Fibroblast of lung (primary cell): ENCODE data around the gene CLTCL1. TPM values are rescaled to one million over a fixed set of nuclear protein-coding genes. Genes with fewer than 3 reads are reported as not detected.
"Not testable (repeated sequence)": the region's sequence is repeated elsewhere in the genome, so short reads cannot be mapped to it uniquely, and the experiment has no call there.

Experiments
- DNase-seq, 2 donors: peaks; one replicate each; pipeline versions ENCODE4 v3.0.0 to v3.0.0-alpha.2; 2010; ENCODE audit warnings: low read depth in 2 of 2
- H2AFZ ChIP-seq: 2 replicates; pipeline ENCODE4 v1.5.1; 2012; ENCODE audit warnings: low read length, control low read depth, inconsistent platforms
- H3K27ac ChIP-seq: 2 replicates; pipeline ENCODE4 v1.5.1; 2011; ENCODE audit warnings: low read length, control low read depth; ENCODE audit not compliant: insufficient read depth
- H3K27me3 ChIP-seq: 2 replicates; pipeline ENCODE4 v1.5.1; 2011; ENCODE audit warnings: mild to moderate bottlenecking, low read length; ENCODE audit not compliant: control insufficient read depth, insufficient read depth
- H3K36me3 ChIP-seq: 2 replicates; pipeline ENCODE4 v1.5.1; 2011; ENCODE audit warnings: low read length; ENCODE audit not compliant: control insufficient read depth, insufficient read depth
- H3K4me1 ChIP-seq: 2 replicates; pipeline ENCODE4 v1.5.1; 2011; ENCODE audit warnings: low read length; ENCODE audit not compliant: control insufficient read depth, insufficient read depth; ENCODE audit errors: extremely low read depth
- H3K4me2 ChIP-seq: 2 replicates; pipeline ENCODE4 v1.5.1; 2011; ENCODE audit warnings: low read length, control low read depth; ENCODE audit not compliant: insufficient read depth; ENCODE audit errors: extremely low read depth
- H3K4me3 ChIP-seq, 4 experiments: fragments of 200-600 bp in 1 of 4; sonication (generic) in 1 of 4; replicated peaks in 1 of 4; 2 replicates each; pipeline ENCODE4 v1.5.1; 2011 to 2016; ENCODE audit warnings: low read length in 4 of 4, low read depth in 3 of 4, mild to moderate bottlenecking in 3 of 4, control low read depth in 2 of 4, inconsistent platforms in 1 of 4, mixed read lengths in 1 of 4; ENCODE audit not compliant: insufficient read depth in 1 of 4; ENCODE audit errors: control extremely low read depth in 1 of 4
- H3K79me2 ChIP-seq: 2 replicates; pipeline ENCODE4 v1.5.1; 2012; ENCODE audit warnings: mild to moderate bottlenecking, low read length, inconsistent platforms; ENCODE audit not compliant: control insufficient read depth, insufficient read depth
- H3K9ac ChIP-seq: 2 replicates; pipeline ENCODE4 v1.5.1; 2011; ENCODE audit warnings: mild to moderate bottlenecking, low read length, control low read depth; ENCODE audit not compliant: insufficient read depth
- H3K9me3 ChIP-seq: 2 replicates; pipeline ENCODE4 v1.5.1; 2012; ENCODE audit warnings: low read depth, low read length; ENCODE audit not compliant: control insufficient read depth, insufficient read depth
- H4K20me1 ChIP-seq: 2 replicates; pipeline ENCODE4 v1.5.1; 2011; ENCODE audit warnings: low read length; ENCODE audit not compliant: control insufficient read depth, insufficient read depth; ENCODE audit errors: extremely low read depth
- EZH2 ChIP-seq: IDR thresholded peaks from 2 replicates; pipeline ENCODE4 v1.5.1; 2012; ENCODE audit warnings: low read length, control low read depth, mild to moderate bottlenecking; ENCODE audit errors: missing control alignments
- polyA plus RNA-seq, 2 donors: library from polyadenylated mRNA; depleted of rRNA in 1 of 2; stranded (reverse) in 1 of 2; unstranded in 1 of 2; fragments of >200 nt; gene quantifications; 2 replicates each; pipeline ENCODE4 v1.2.1, GENCODE V29; 2011 to 2012; ENCODE audit warnings: missing spikeins in 1 of 2
- total RNA-seq: library from RNA; depleted of rRNA; stranded (reverse); fragments of >200 nt; gene quantifications from 2 replicates; pipeline ENCODE4 v1.2.1, GENCODE V29; 2014
- TF ChIP-seq, protein P1 (sequence below), 2 donors: IDR thresholded peaks in 1 of 2; conservative IDR thresholded peaks in 1 of 2; 1 replicate in 1 of 2; 2 replicates in 1 of 2; pipeline ENCODE4 v1.5.1; 2011 to 2012; ENCODE audit warnings: low read length in 2 of 2, control low read depth in 1 of 2, inconsistent platforms in 1 of 2, low read depth in 1 of 2, mild to moderate bottlenecking in 1 of 2

The CLTCL1 gene
- total and polyA plus RNA-seq, 2 donors (not counting 1 experiment from before 2014, with no cell fraction given) = 6.5 to 13.4 TPM

GRCh38 chr22:19260804-19261203, 30.7 kb downstream of the CLTCL1 start:
- H3K79me2 ChIP-seq = no peaks in the 10 kb centered on the region
- DNase-seq = no peak
- no peak overlapping the region for H2AFZ ChIP-seq
- no peak overlapping the region for H3K4me2 ChIP-seq
- no peak overlapping the region for H3K9ac ChIP-seq
- H3K9me3 ChIP-seq = no peaks in the 10 kb centered on the region
- no peaks in the 10 kb centered on the region for H3K4me1 ChIP-seq
- no peak overlapping the region for H3K4me3 ChIP-seq
- no peaks in the 10 kb centered on the region for H3K36me3 ChIP-seq
- H3K27me3 ChIP-seq = no peaks in the 10 kb centered on the region
- H4K20me1 ChIP-seq = no peaks in the 10 kb centered on the region
- TF ChIP-seq, protein P1, sequence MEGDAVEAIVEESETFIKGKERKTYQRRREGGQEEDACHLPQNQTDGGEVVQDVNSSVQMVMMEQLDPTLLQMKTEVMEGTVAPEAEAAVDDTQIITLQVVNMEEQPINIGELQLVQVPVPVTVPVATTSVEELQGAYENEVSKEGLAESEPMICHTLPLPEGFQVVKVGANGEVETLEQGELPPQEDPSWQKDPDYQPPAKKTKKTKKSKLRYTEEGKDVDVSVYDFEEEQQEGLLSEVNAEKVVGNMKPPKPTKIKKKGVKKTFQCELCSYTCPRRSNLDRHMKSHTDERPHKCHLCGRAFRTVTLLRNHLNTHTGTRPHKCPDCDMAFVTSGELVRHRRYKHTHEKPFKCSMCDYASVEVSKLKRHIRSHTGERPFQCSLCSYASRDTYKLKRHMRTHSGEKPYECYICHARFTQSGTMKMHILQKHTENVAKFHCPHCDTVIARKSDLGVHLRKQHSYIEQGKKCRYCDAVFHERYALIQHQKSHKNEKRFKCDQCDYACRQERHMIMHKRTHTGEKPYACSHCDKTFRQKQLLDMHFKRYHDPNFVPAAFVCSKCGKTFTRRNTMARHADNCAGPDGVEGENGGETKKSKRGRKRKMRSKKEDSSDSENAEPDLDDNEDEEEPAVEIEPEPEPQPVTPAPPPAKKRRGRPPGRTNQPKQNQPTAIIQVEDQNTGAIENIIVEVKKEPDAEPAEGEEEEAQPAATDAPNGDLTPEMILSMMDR (conservative IDR thresholded peaks at IDR 0.05 in 1 of 2, IDR thresholded peaks at IDR 0.05 in 1 of 2; ENCODE audit: low read depth in 1 of 2, low read length in 2 of 2) = no peak
- no peak for TF ChIP-seq EZH2
- H3K27ac ChIP-seq = no peak overlapping the region

GRCh38 chr22:19260194-19260593, 31.3 kb downstream of the CLTCL1 start:
- H4K20me1 ChIP-seq = no peaks in the 10 kb centered on the region
- TF ChIP-seq EZH2 = no peak
- TF ChIP-seq, protein P1 (conservative IDR thresholded peaks at IDR 0.05 in 1 of 2, IDR thresholded peaks at IDR 0.05 in 1 of 2; ENCODE audit: low read depth in 1 of 2, low read length in 2 of 2) = no peak
- H2AFZ ChIP-seq = peak overlapping the region; percentile 68
- no peak overlapping the region for H3K4me3 ChIP-seq
- H3K4me1 ChIP-seq = no peaks in the 10 kb centered on the region
- H3K4me2 ChIP-seq = peak overlapping the region; percentile 71
- no peak overlapping the region for H3K9ac ChIP-seq
- H3K9me3 ChIP-seq = no peaks in the 10 kb centered on the region
- no peaks in the 10 kb centered on the region for H3K27me3 ChIP-seq
- H3K27ac ChIP-seq = peak overlapping the region; percentile 52
- DNase-seq = no peak
- no peaks in the 10 kb centered on the region for H3K36me3 ChIP-seq
- no peaks in the 10 kb centered on the region for H3K79me2 ChIP-seq

DNA sequence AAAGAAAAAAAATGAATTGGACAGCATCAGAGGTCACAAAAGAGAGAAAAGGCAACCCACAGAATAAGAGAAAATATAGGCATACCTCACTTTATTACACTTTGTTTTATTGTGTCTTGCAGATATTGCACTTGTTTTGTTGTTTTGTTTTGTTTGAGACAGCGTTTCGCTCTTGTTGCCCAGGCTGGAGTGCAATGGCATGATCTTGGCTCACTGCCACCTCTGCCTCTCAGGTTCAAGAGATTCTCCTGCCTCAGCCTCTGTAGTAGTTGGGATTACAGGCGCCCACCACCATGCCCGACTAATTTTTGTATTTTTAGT, 32.6 kb downstream of the CLTCL1 start:
- H2AFZ ChIP-seq, H3K27me3 ChIP-seq, H3K79me2 ChIP-seq, H3K4me1 ChIP-seq, H4K20me1 ChIP-seq, H3K4me3 ChIP-seq, DNase-seq, H3K4me2 ChIP-seq, H3K9me3 ChIP-seq, H3K9ac ChIP-seq, H3K36me3 ChIP-seq, H3K27ac ChIP-seq: not testable (repeated sequence)
